Liver (tissue), 2 donors: ENCODE results near the gene LRIG1.

ENCODE experiments used
- HNF4A ChIP-seq, 2 donors: conservative IDR thresholded peaks; 2 replicates each; pipeline ENCODE4 v1.6.1; 2016; ENCODE audit warnings: antibody characterized with exemption in 2 of 2, mild to moderate bottlenecking in 2 of 2
- REST ChIP-seq: IDR thresholded peaks from 2 replicates; pipeline ENCODE4 v1.6.1; 2016; ENCODE audit warnings: antibody characterized with exemption, mild to moderate bottlenecking
- donor health status: healthy.

GRCh38 chr3:66470956-66471686 is 29.7 kb downstream of the LRIG1 start:
- TF ChIP-seq REST (no peak), HNF4A (conservative IDR thresholded peaks at IDR 0.05) (no peak)
